Smooth muscle cell (in vitro differentiated cells): ENCODE results near the gene BCOR. TPM values are rescaled to one million over a fixed set of nuclear protein-coding genes. Genes with fewer than 3 reads are reported as not detected.

Source experiments
- DNase-seq: peaks from one replicate; lab custom pipeline; 2025; ENCODE audit not compliant: unreplicated experiment; lab: John Stamatoyannopoulos, UW
- H2AFZ ChIP-seq: fragments of 200-600 bp; sonication (generic); 2 replicates; pipeline ENCODE4 v1.6.0; 2016; ENCODE audit warnings: antibody characterized with exemption, low read depth, mild to moderate bottlenecking
- H3F3A ChIP-seq: fragments of 200-600 bp; sonication (generic); 2 replicates; pipeline ENCODE4 v1.6.0; 2017; ENCODE audit warnings: antibody characterized with exemption, low read depth
- H3K27ac ChIP-seq: fragments of 200-600 bp; sonication (generic); 2 replicates; pipeline ENCODE4 v1.5.1; 2016; ENCODE audit warnings: low read depth, mild to moderate bottlenecking
- H3K27me3 ChIP-seq: fragments of 200-600 bp; sonication (generic); 2 replicates; pipeline ENCODE4 v1.6.1; 2016; ENCODE audit warnings: low read depth, mild to moderate bottlenecking
- H3K36me3 ChIP-seq: fragments of 200-600 bp; sonication (generic); 2 replicates; pipeline ENCODE4 v1.5.1; 2016; ENCODE audit warnings: low read depth
- H3K4me1 ChIP-seq: fragments of 200-600 bp; sonication (generic); 2 replicates; pipeline ENCODE4 v1.5.1; 2016; ENCODE audit warnings: low read depth
- H3K4me2 ChIP-seq: fragments of 200-600 bp; sonication (generic); 2 replicates; pipeline ENCODE4 v1.6.0; 2016; ENCODE audit warnings: mild to moderate bottlenecking
- H3K4me3 ChIP-seq: fragments of 200-600 bp; sonication (generic); 2 replicates; pipeline ENCODE4 v1.5.1; 2016; ENCODE audit warnings: mild to moderate bottlenecking
- H3K79me2 ChIP-seq: fragments of 200-600 bp; sonication (generic); 2 replicates; pipeline ENCODE4 v1.6.0; 2016; ENCODE audit warnings: low read depth, mild to moderate bottlenecking
- H3K9ac ChIP-seq: fragments of 200-600 bp; sonication (generic); 2 replicates; pipeline ENCODE4 v1.6.0; 2016; ENCODE audit warnings: low read depth
- H3K9me3 ChIP-seq: fragments of 200-600 bp; sonication (generic); replicated peaks from 2 replicates; pipeline ENCODE4 v1.5.1; 2016; ENCODE audit warnings: low read depth
- H4K20me1 ChIP-seq: fragments of 200-600 bp; sonication (generic); 2 replicates; pipeline ENCODE4 v1.6.0; 2016; ENCODE audit warnings: low read depth
- CTCF ChIP-seq: fragments of 200-600 bp; sonication (generic); IDR thresholded peaks from 2 replicates; pipeline ENCODE4 v1.5.1; 2017; ENCODE audit warnings: borderline replicate concordance, mild to moderate bottlenecking, antibody characterized with exemption; ENCODE audit not compliant: insufficient read depth, poor library complexity, severe bottlenecking
- WGBS: methylation state at CpG from one replicate; pipeline ENCODE4 v1.1.7; 2016; ENCODE audit warnings: low lambda C conversion rate; 5-methylcytosine and 5-hydroxymethylcytosine counted together
- polyA plus RNA-seq: library from polyadenylated mRNA; unstranded; fragments of >200 nt; fragmentation: Nextera tagmentation; extraction: Ambion mirVana; gene quantifications from 2 replicates; pipeline ENCODE4 v1.2.1, GENCODE V29; 2016
- total RNA-seq: library from RNA; depleted of rRNA; stranded (reverse); fragments of >200 nt; gene quantifications from 2 replicates; pipeline ENCODE4 v1.2.3, GENCODE V29; 2014

The BCOR gene
- total and polyA plus RNA-seq, 2 experiments from 2014 or later = 19.5 to 28.0 TPM

GRCh38 chrX:40018041-40018440, 79.7 kb downstream of the BCOR start:
- no peaks in the 10 kb centered on the region for H3K79me2 ChIP-seq
- WGBS = 82% methylated on average over 5 of the region's 5 CpGs

GRCh38 chrX:40016749-40017148, 81.0 kb downstream of the BCOR start:
- no peak overlapping the region for H2AFZ ChIP-seq
- no peaks in the 10 kb centered on the region for H3K79me2 ChIP-seq
- no peaks in the 10 kb centered on the region for H3K27me3 ChIP-seq
- no peaks in the 10 kb centered on the region for H3K36me3 ChIP-seq
- no peak overlapping the region for H3K27ac ChIP-seq
- H3K9me3 ChIP-seq = no peaks in the 10 kb centered on the region
- H4K20me1 ChIP-seq = no peaks in the 10 kb centered on the region
- no peak overlapping the region for H3K9ac ChIP-seq
- peaks cover under 1% of the 10 kb centered on the region for H3K4me1 ChIP-seq
- H3K4me2 ChIP-seq = no peak overlapping the region
- no peak for DNase-seq
- no peak for TF ChIP-seq CTCF
- H3F3A ChIP-seq = peaks cover 15% of the 10 kb centered on the region
- WGBS = 94% methylated on average over 2 of the region's 2 CpGs
- H3K4me3 ChIP-seq = no peak overlapping the region

More at GRCh38 chrX:40018041-40018440, 79.7 kb downstream of the BCOR start:
- Histone ChIP-seq H4K20me1 (no peaks in the 10 kb centered on the region), H3K36me3 (no peaks in the 10 kb centered on the region), H3K9ac (no peak overlapping the region), H3K4me2 (no peak overlapping the region), H3K27me3 (no peaks in the 10 kb centered on the region), H3K4me3 (no peak overlapping the region), H2AFZ (no peak overlapping the region), H3K27ac (no peak overlapping the region), H3K9me3 (no peaks in the 10 kb centered on the region), H3K4me1 (no peaks in the 10 kb centered on the region), H3F3A (peaks cover 14% of the 10 kb centered on the region)
- TF ChIP-seq CTCF = no peak
- DNase-seq = no peak

GRCh38 chrX:40015693-40016092, 82.1 kb downstream of the BCOR start:
- Histone ChIP-seq H3F3A (peaks cover 25% of the 10 kb centered on the region), H4K20me1 (no peaks in the 10 kb centered on the region), H3K4me2 (no peak overlapping the region), H3K27ac (no peak overlapping the region), H3K79me2 (no peaks in the 10 kb centered on the region), H3K36me3 (no peaks in the 10 kb centered on the region), H3K4me3 (no peak overlapping the region), H3K9ac (no peak overlapping the region), H3K4me1 (peaks cover 11% of the 10 kb centered on the region), H3K27me3 (no peaks in the 10 kb centered on the region), H2AFZ (no peak overlapping the region), H3K9me3 (no peaks in the 10 kb centered on the region)
- 57% methylated on average over 4 of the region's 4 CpGs for WGBS
- no peak for DNase-seq
- no peak for TF ChIP-seq CTCF

- Histone ChIP-seq H3F3A (peaks cover 27% of the 10 kb centered on the region), H3K4me2 (peak overlapping the region; percentile 86), H3K4me3 (peak overlapping the region; percentile 73), H3K4me1 (peaks cover 30% of the 10 kb centered on the region), H4K20me1 (no peaks in the 10 kb centered on the region), H3K27me3 (no peaks in the 10 kb centered on the region), H2AFZ (peak overlapping the region; percentile 69), H3K36me3 (no peaks in the 10 kb centered on the region), H3K9me3 (no peaks in the 10 kb centered on the region), H3K9ac (peak overlapping the region; percentile 70), H3K79me2 (no peaks in the 10 kb centered on the region), H3K27ac (peak overlapping the region; percentile 78)
- no peak for TF ChIP-seq CTCF
- DNase-seq = peak; percentile 74
- WGBS = 17% methylated on average over 71 of the region's 76 CpGs
Observed at GRCh38 chrX:40013266-40014195, 84.2 kb downstream of the BCOR start.
